ENCODE results near the gene DCXR. TPM values are rescaled to one million over a fixed set of nuclear protein-coding genes. Genes with fewer than 3 reads are reported as not detected.

DCXR gene
- total and polyA plus RNA-seq, 2 of the 13 experiments (the other 11 are each of a cell fraction or from before 2014, with no cell fraction given): 287 to 311 TPM

GRCh38 chr17:82007495-82008257 lies 29.8 kb downstream of the DCXR start (continued):
- TF ChIP-seq ZBTB20 (CRISPR knock-in tag; IDR thresholded peaks at IDR 0.05; ENCODE audit: borderline replicate concordance, low read depth) (no peak), RAD51 (IDR thresholded peaks at IDR 0.05; ENCODE audit: borderline replicate concordance) (no peak), RBFOX2 (IDR thresholded peaks at IDR 0.05; ENCODE audit: low read depth, low read length) (peak; percentile 85), SAP130 (CRISPR knock-in tag; IDR thresholded peaks at IDR 0.05; ENCODE audit: low read depth) (no peak), ETV5 (CRISPR knock-in tag; IDR thresholded peaks at IDR 0.05; ENCODE audit: borderline replicate concordance) (no peak), MEF2D (CRISPR knock-in tag; IDR thresholded peaks at IDR 0.05) (no peak), SMAD9 (CRISPR knock-in tag; IDR thresholded peaks at IDR 0.05) (no peak), PAF1 (CRISPR knock-in tag; IDR thresholded peaks at IDR 0.05) (peak; percentile 78), ZNF709 (CRISPR knock-in tag; IDR thresholded peaks at IDR 0.05) (no peak), ZNF546 (CRISPR knock-in tag; conservative IDR thresholded peaks at IDR 0.05) (0 out of 2 replicates have a peak, but pooled peaks have one; percentile 23), GABPB1 (CRISPR knock-in tag; IDR thresholded peaks at IDR 0.05) (0 out of 2 replicates have a peak, but pooled peaks have one; percentile 5), MTA3 (CRISPR knock-in tag; IDR thresholded peaks at IDR 0.05) (no peak), IKZF1 (IDR thresholded peaks at IDR 0.05) (no peak), ATM (IDR thresholded peaks at IDR 0.05; ENCODE audit: borderline replicate concordance) (no peak), CBX2 (IDR thresholded peaks at IDR 0.05; ENCODE audit: low read depth, low read length) (no peak), CBX2 (CRISPR knock-in tag; IDR thresholded peaks at IDR 0.05; ENCODE audit: low read depth) (no peak), SRSF1 (optimal IDR thresholded peaks at IDR 0.05; ENCODE audit: low read depth, low read length) (peak; percentile 9), SRSF4 (IDR thresholded peaks at IDR 0.05; ENCODE audit: low read depth, low read length, poor library complexity, severe bottlenecking) (peak; percentile 32), ZNF460 (CRISPR knock-in tag; IDR thresholded peaks at IDR 0.05; ENCODE audit: borderline replicate concordance) (no peak), ZNF672 (CRISPR knock-in tag; IDR thresholded peaks at IDR 0.05) (0 out of 2 replicates have a peak, but pooled peaks have one; percentile 4), HMG20B (CRISPR knock-in tag; conservative IDR thresholded peaks at IDR 0.05) (no peak), LBX2 (CRISPR knock-in tag; IDR thresholded peaks at IDR 0.05; ENCODE audit: borderline replicate concordance) (no peak)
- TF ChIP-seq, protein P1, sequence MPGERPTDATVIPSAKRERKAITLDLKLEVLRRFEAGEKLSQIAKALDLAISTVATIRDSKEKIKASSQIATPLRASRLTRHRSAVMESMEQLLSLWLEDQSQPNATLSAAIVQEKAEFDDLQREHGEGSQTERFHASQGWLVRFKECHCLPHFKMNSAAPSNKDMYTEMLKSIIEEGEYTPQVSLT (CRISPR knock-in tag; IDR thresholded peaks at IDR 0.05; ENCODE audit: borderline replicate concordance, low read depth): no peak
- TF ChIP-seq, protein P2, sequence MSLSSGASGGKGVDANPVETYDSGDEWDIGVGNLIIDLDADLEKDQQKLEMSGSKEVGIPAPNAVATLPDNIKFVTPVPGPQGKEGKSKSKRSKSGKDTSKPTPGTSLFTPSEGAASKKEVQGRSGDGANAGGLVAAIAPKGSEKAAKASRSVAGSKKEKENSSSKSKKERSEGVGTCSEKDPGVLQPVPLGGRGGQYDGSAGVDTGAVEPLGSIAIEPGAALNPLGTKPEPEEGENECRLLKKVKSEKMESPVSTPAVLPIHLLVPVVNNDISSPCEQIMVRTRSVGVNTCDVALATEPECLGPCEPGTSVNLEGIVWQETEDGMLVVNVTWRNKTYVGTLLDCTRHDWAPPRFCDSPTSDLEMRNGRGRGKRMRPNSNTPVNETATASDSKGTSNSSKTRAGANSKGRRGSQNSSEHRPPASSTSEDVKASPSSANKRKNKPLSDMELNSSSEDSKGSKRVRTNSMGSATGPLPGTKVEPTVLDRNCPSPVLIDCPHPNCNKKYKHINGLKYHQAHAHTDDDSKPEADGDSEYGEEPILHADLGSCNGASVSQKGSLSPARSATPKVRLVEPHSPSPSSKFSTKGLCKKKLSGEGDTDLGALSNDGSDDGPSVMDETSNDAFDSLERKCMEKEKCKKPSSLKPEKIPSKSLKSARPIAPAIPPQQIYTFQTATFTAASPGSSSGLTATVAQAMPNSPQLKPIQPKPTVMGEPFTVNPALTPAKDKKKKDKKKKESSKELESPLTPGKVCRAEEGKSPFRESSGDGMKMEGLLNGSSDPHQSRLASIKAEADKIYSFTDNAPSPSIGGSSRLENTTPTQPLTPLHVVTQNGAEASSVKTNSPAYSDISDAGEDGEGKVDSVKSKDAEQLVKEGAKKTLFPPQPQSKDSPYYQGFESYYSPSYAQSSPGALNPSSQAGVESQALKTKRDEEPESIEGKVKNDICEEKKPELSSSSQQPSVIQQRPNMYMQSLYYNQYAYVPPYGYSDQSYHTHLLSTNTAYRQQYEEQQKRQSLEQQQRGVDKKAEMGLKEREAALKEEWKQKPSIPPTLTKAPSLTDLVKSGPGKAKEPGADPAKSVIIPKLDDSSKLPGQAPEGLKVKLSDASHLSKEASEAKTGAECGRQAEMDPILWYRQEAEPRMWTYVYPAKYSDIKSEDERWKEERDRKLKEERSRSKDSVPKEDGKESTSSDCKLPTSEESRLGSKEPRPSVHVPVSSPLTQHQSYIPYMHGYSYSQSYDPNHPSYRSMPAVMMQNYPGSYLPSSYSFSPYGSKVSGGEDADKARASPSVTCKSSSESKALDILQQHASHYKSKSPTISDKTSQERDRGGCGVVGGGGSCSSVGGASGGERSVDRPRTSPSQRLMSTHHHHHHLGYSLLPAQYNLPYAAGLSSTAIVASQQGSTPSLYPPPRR (CRISPR knock-in tag; IDR thresholded peaks at IDR 0.05; ENCODE audit: borderline replicate concordance): no peak
